Neural cell (in vitro differentiated cells): ENCODE measurements around the gene HIF3A. TPM values are rescaled to one million over a fixed set of nuclear protein-coding genes. Genes with fewer than 3 reads are reported as not detected.
"Not testable (repeated sequence)": the region's sequence is repeated elsewhere in the genome, so short reads cannot be mapped to it uniquely, and the experiment has no call there.

Experiments used
- H2AFZ ChIP-seq: fragments of 200-600, 300-800 bp; sonication (generic), shearing (Covaris generic); 2 replicates; pipeline ENCODE4 v1.6.0; 2014; ENCODE audit warnings: low read depth, mild to moderate bottlenecking, antibody characterized with exemption, low read length, moderate library complexity
- H3F3A ChIP-seq: fragments of 200-600 bp; shearing (Covaris generic); 2 replicates; pipeline ENCODE4 v1.6.1; 2016; ENCODE audit warnings: mild to moderate bottlenecking, moderate library complexity, mixed read lengths, antibody characterized with exemption, low read length; ENCODE audit not compliant: insufficient read depth, poor library complexity, severe bottlenecking
- H3K27ac ChIP-seq: fragments of 200-600, 300-800 bp; sonication (generic), shearing (Covaris generic); 2 replicates; pipeline ENCODE4 v1.5.1; 2014; ENCODE audit warnings: mild to moderate bottlenecking, low read length, moderate library complexity
- H3K27me3 ChIP-seq: fragments of 300-800, 200-600 bp; sonication (generic), shearing (Covaris generic); 2 replicates; pipeline ENCODE4 v1.6.0; 2014; ENCODE audit warnings: mild to moderate bottlenecking, low read depth, low read length, moderate library complexity; ENCODE audit not compliant: insufficient read depth
- H3K36me3 ChIP-seq: fragments of 300-800, 200-600 bp; sonication (generic), shearing (Covaris generic); 2 replicates; pipeline ENCODE4 v1.5.1; 2014; ENCODE audit warnings: mild to moderate bottlenecking, antibody characterized with exemption, low read length, moderate library complexity; ENCODE audit not compliant: insufficient read depth
- H3K4me2 ChIP-seq: fragments of 300-800, 200-600 bp; sonication (generic), shearing (Covaris generic); 2 replicates; pipeline ENCODE4 v1.6.0; 2014; ENCODE audit warnings: mild to moderate bottlenecking, low read length
- H3K4me3 ChIP-seq: fragments of 300-800, 200-600 bp; sonication (generic), shearing (Covaris generic); 2 replicates; pipeline ENCODE4 v1.5.1; 2014; ENCODE audit warnings: mild to moderate bottlenecking, low read length, moderate library complexity
- H3K79me2 ChIP-seq: fragments of 200-600 bp; shearing (Covaris generic); replicated peaks from 2 replicates; pipeline ENCODE4 v1.6.0; 2014; ENCODE audit warnings: mild to moderate bottlenecking, low read length, moderate library complexity; ENCODE audit not compliant: insufficient read depth
- H3K9ac ChIP-seq: fragments of 300-800, 200-600 bp; sonication (generic), shearing (Covaris generic); 2 replicates; pipeline ENCODE4 v1.6.1; 2016; ENCODE audit warnings: mild to moderate bottlenecking, low read length, mixed read lengths
- H3K9me2 ChIP-seq: fragments of 200-600 bp; shearing (Covaris generic); 2 replicates; pipeline ENCODE4 v1.6.1; 2016; ENCODE audit warnings: mild to moderate bottlenecking, low read length, mixed read lengths; ENCODE audit not compliant: insufficient read depth
- H3K9me3 ChIP-seq: fragments of 200-600, 300-800 bp; sonication (generic), shearing (Covaris generic); 2 replicates; pipeline ENCODE4 v1.6.1; 2016; ENCODE audit warnings: mild to moderate bottlenecking, mixed run types, low read length, moderate library complexity, mixed read lengths
- H4K20me1 ChIP-seq: fragments of 200-600 bp; shearing (Covaris generic); 2 replicates; pipeline ENCODE4 v1.6.1; 2016; ENCODE audit warnings: mild to moderate bottlenecking, mixed run types; ENCODE audit not compliant: insufficient read depth
- EP300 ChIP-seq: fragments of 450-650 bp; conservative IDR thresholded peaks from 2 replicates; pipeline ENCODE4 v1.6.1; 2014; ENCODE audit warnings: antibody characterized with exemption, mild to moderate bottlenecking, moderate library complexity; ENCODE audit not compliant: poor library complexity, severe bottlenecking
- EZH2 ChIP-seq: fragments of 200-600, 300-800 bp; shearing (Covaris generic), sonication (generic); IDR thresholded peaks from 2 replicates; pipeline ENCODE4 v1.6.1; 2014; ENCODE audit warnings: antibody characterized with exemption, low read length, borderline replicate concordance, mild to moderate bottlenecking; ENCODE audit not compliant: insufficient read depth, poor library complexity, severe bottlenecking
- MXI1 ChIP-seq: fragments of 450-650 bp; conservative IDR thresholded peaks from 2 replicates; pipeline ENCODE4 v1.6.1; 2014; ENCODE audit warnings: antibody characterized with exemption, mild to moderate bottlenecking; ENCODE audit not compliant: poor library complexity, severe bottlenecking
- POLR2AphosphoS5 ChIP-seq: IDR thresholded peaks from 2 replicates; pipeline ENCODE4 v1.6.1; 2012
- RAD21 ChIP-seq: fragments of 450-650 bp; conservative IDR thresholded peaks from 2 replicates; pipeline ENCODE4 v1.6.1; 2014; ENCODE audit warnings: antibody characterized with exemption, mild to moderate bottlenecking, moderate library complexity
- REST ChIP-seq: IDR thresholded peaks from 2 replicates; pipeline ENCODE4 v1.6.1; 2012; ENCODE audit warnings: borderline replicate concordance
- SMC3 ChIP-seq: fragments of 450-650 bp; conservative IDR thresholded peaks from 2 replicates; pipeline ENCODE4 v1.6.1; 2014; ENCODE audit warnings: antibody characterized with exemption, mild to moderate bottlenecking, moderate library complexity; ENCODE audit not compliant: poor library complexity
- TAF1 ChIP-seq: IDR thresholded peaks from 2 replicates; pipeline ENCODE4 v1.6.1; 2012; ENCODE audit warnings: low read depth
- polyA plus RNA-seq: library from polyadenylated mRNA; depleted of rRNA; stranded (reverse); fragments of >200 nt; gene quantifications from 2 replicates; pipeline ENCODE4 v1.2.3, GENCODE V29; 2014
- TF ChIP-seq, protein P1 (sequence below): fragments of 450-650 bp; IDR thresholded peaks from 2 replicates; pipeline ENCODE4 v1.5.1; 2014; ENCODE audit warnings: antibody characterized with exemption, mild to moderate bottlenecking, moderate library complexity; ENCODE audit not compliant: poor library complexity, severe bottlenecking

HIF3A gene
- polyA plus RNA-seq, 1 donor from 2014 or later = 2.0 TPM

GRCh38 chr19:46256855-46257254 is 40.0 kb upstream of the HIF3A start:
- no peak overlapping the region for H3K4me2 ChIP-seq
- no peaks in the 10 kb centered on the region for H3K9me3 ChIP-seq
- no peaks in the 10 kb centered on the region for H3K36me3 ChIP-seq
- H3K4me3 ChIP-seq = no peak overlapping the region
- H3K27me3 ChIP-seq = no peaks in the 10 kb centered on the region
- H3K9ac ChIP-seq = no peak overlapping the region
- H3K79me2 ChIP-seq = no peaks in the 10 kb centered on the region
- H3F3A ChIP-seq = no peaks in the 10 kb centered on the region
- TF ChIP-seq EP300 = no peak
- TF ChIP-seq TAF1 = no peak
- TF ChIP-seq RAD21 = no peak
- no peak for TF ChIP-seq REST
- no peak for TF ChIP-seq MXI1
- no peak for TF ChIP-seq POLR2AphosphoS5
- TF ChIP-seq, protein P1, sequence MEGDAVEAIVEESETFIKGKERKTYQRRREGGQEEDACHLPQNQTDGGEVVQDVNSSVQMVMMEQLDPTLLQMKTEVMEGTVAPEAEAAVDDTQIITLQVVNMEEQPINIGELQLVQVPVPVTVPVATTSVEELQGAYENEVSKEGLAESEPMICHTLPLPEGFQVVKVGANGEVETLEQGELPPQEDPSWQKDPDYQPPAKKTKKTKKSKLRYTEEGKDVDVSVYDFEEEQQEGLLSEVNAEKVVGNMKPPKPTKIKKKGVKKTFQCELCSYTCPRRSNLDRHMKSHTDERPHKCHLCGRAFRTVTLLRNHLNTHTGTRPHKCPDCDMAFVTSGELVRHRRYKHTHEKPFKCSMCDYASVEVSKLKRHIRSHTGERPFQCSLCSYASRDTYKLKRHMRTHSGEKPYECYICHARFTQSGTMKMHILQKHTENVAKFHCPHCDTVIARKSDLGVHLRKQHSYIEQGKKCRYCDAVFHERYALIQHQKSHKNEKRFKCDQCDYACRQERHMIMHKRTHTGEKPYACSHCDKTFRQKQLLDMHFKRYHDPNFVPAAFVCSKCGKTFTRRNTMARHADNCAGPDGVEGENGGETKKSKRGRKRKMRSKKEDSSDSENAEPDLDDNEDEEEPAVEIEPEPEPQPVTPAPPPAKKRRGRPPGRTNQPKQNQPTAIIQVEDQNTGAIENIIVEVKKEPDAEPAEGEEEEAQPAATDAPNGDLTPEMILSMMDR = no peak
- no peak for TF ChIP-seq SMC3
- TF ChIP-seq EZH2 = no peak
- H3K9me2 ChIP-seq = no peaks in the 10 kb centered on the region
- no peaks in the 10 kb centered on the region for H4K20me1 ChIP-seq
- no peak overlapping the region for H3K27ac ChIP-seq
- H2AFZ ChIP-seq = no peak overlapping the region

DNA sequence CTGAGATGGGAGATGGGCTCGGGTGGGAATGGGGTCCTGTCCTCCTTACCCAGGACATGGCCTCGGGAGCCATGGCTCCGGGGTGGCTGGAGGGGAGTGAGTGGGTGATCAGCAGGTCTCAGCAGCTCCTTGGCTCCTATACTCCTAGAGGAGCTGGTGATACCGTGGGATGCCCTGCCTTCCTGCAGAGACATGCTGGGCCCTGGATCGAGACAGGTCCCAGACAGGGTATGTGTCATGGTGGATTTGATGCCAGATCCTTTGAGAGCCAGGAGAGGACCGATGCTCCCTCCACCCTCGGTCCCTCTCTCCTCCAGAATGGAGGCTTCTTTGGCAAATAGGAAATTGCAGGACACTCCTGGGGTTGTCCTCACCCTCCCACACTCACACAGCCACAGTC is 35.3 kb upstream of the HIF3A start:
- not testable (repeated sequence) for H3K9me3 ChIP-seq, H3K79me2 ChIP-seq, H3K9me2 ChIP-seq, H3K27ac ChIP-seq, H3K27me3 ChIP-seq, H3K9ac ChIP-seq, H3K36me3 ChIP-seq, H3K4me3 ChIP-seq, H2AFZ ChIP-seq, H3K4me2 ChIP-seq, H3F3A ChIP-seq, H4K20me1 ChIP-seq

- H3K36me3 ChIP-seq, H3K4me3 ChIP-seq, H3K9ac ChIP-seq, H3K4me2 ChIP-seq, H3K79me2 ChIP-seq, H3K9me2 ChIP-seq, H2AFZ ChIP-seq, H3K27me3 ChIP-seq, H3K27ac ChIP-seq, H4K20me1 ChIP-seq, H3K9me3 ChIP-seq, H3F3A ChIP-seq: not testable (repeated sequence)
Observed at GRCh38 chr19:46262684-46263296, 34.1 kb upstream of the HIF3A start.

GRCh38 chr19:46264801-46265200 is 32.0 kb upstream of the HIF3A start:
- not testable (repeated sequence) for H2AFZ ChIP-seq, H3K4me2 ChIP-seq, H3K36me3 ChIP-seq, H3K4me3 ChIP-seq, H3K9me2 ChIP-seq, H3F3A ChIP-seq, H3K9me3 ChIP-seq, H3K27me3 ChIP-seq, H3K27ac ChIP-seq, H3K79me2 ChIP-seq, H4K20me1 ChIP-seq, H3K9ac ChIP-seq
